ENCODE measurements around the gene CLDN14. TPM values are rescaled to one million over a fixed set of nuclear protein-coding genes. Genes with fewer than 3 reads are reported as not detected.
A peak's percentile ranks its signal among the peaks of the same experiment; 100 is the strongest.

CLDN14 gene
- total RNA-seq, 1 experiment from 2014 or later: not detected

DNA sequence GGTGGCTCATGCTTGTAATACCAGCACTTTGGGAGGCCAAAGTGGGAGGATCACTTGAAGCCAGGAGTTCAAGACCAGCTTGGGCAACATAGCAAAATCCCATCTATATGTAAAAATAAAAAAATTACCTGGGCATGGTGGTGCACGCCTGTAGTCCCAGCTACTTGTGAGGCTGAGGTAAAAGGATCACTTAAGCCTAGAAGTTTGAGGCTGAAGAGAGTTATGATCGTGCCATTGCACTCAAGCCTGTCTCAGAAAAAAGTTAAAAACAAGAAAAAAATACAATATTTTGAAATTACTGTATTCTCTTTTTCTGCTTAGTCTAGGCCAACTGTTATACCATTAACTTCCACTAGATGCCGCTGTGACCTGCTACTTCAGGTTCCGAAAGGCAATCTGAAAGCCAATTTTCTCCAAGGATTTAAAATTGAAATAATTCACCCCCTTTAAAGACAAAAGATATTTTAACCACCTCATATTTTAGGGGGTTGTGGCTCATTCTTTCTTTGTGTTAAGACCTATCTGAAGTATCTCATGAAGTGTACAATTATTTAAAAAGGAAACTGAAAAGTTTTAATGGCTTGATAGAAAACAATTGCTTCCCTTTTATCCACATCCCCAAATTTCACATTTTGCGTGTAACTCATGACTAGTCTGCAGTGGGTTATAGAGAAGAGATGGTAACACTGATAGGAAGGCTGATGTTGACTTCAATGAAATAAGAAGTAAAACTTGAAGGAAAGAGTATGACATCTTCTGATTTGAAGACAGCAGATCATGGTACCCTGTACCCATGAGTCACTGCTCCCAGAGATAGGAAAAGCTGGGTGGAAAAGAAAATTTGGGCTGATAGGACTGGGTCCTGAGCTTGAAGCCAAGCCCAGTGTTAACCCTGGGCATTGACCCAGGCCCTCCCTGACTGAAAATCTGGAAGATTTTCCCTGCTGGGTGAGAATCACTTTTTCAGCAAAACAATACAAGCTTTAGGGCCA lies 24.4 kb upstream of the CLDN14 start:
- H3K27ac Mint-ChIP-seq: no peak overlapping the region
- peak; percentile 97 for TF ChIP-seq CTCF (conservative IDR thresholded peaks at IDR 0.05)
- Histone ChIP-seq H3K27ac (ENCODE audit: insufficient read length, low read depth, low read length) (no peak overlapping the region), H4K91ac (ENCODE audit: insufficient read length, low read depth, low read length) (no peak overlapping the region), H2AFZ (ENCODE audit: low read length) (no peak overlapping the region), H3K4me1 (ENCODE audit: insufficient read depth, low read length) (no peaks in the 10 kb centered on the region), H2BK120ac (ENCODE audit: low read depth, low read length, poor library complexity, severe bottlenecking) (no peak overlapping the region), H3K4me2 (ENCODE audit: insufficient read depth, insufficient read length, low read length) (no peak overlapping the region), H2BK15ac (ENCODE audit: low read depth, low read length) (no peak overlapping the region), H3K9me3 (ENCODE audit: control insufficient read depth, low read depth, low read length) (no peaks in the 10 kb centered on the region), H4K8ac (replicated peaks; ENCODE audit: insufficient read length, low read depth, low read length) (no peak overlapping the region), H2BK12ac (ENCODE audit: insufficient read length, low read depth, low read length) (no peak overlapping the region), H3K79me2 (ENCODE audit: insufficient read depth, low read length) (no peaks in the 10 kb centered on the region), H2BK5ac (ENCODE audit: insufficient read length, low read length) (no peak overlapping the region), H3K79me1 (ENCODE audit: insufficient read depth, low read depth, low read length, poor library complexity, severe bottlenecking) (no peaks in the 10 kb centered on the region), H3T11ph (ENCODE audit: low read length) (no peak overlapping the region), H4K20me1 (ENCODE audit: control insufficient read depth, insufficient read depth, insufficient read length) (no peaks in the 10 kb centered on the region), H3K14ac (ENCODE audit: insufficient read depth, low read length) (no peak overlapping the region), H3K23me2 (ENCODE audit: insufficient read length, low read depth, low read length, poor library complexity, severe bottlenecking) (no peaks in the 10 kb centered on the region), H2BK20ac (ENCODE audit: low read depth, low read length, poor library complexity, severe bottlenecking) (no peak overlapping the region), H3K18ac (ENCODE audit: insufficient read length, low read depth, low read length) (no peak overlapping the region), H3K27me3 (ENCODE audit: insufficient read depth, low read length) (no peaks in the 10 kb centered on the region), H2AK5ac (ENCODE audit: insufficient read length, low read length) (no peak overlapping the region), H3K56ac (ENCODE audit: insufficient read length, low read depth, low read length) (no peak overlapping the region), H3K4ac (ENCODE audit: low read depth, low read length) (no peak overlapping the region), H3K23ac (ENCODE audit: insufficient read length, low read depth, low read length) (no peak overlapping the region), H3K9ac (ENCODE audit: extremely low read depth, insufficient read length, low read length) (no peak overlapping the region), H4K5ac (ENCODE audit: insufficient read length, low read depth, low read length) (no peak overlapping the region)
- no peak overlapping the region for H3K4me3 Mint-ChIP-seq
- H3K27me3 Mint-ChIP-seq (ENCODE audit: low read depth): peaks cover 1% of the 10 kb centered on the region
- WGBS (ENCODE audit: extremely low coverage, insufficient read length, low lambda C conversion rate): no CpG with 5 or more reads among the region's 5 CpGs
- H3K4me1 Mint-ChIP-seq: peaks cover 5 to 9% of the 10 kb centered on the region in 2 experiments; a peak in 3 of 4 replicates
- peaks cover 0 to 2% of the 10 kb centered on the region in 2 experiments; a peak in 2 of 5 replicates for H3K9me3 Mint-ChIP-seq
- H3K36me3 Mint-ChIP-seq (ENCODE audit: insufficient read depth in 1 of 3, low read depth in 3 of 3): no peaks in the 10 kb centered on the region; a peak in 1 of 7 replicates
- DNase-seq: no peak

All from H9 (cell line).